ENCODE results near the gene ASAP3.

Gene ASAP3

GRCh38 chr1:23530747-23531561 is 47.0 kb upstream of the ASAP3 start, which contains the start of gene E2F2:
Gene E2F2 (minus strand): TSS chr1:23531233. CDS start chr1:23530793, 440 bp downstream.
- no peaks in the 10 kb centered on the region for H3K27me3 ChIP-seq (ENCODE audit: control insufficient read depth, low read length)
- no peaks in the 10 kb centered on the region for H3K9me2 ChIP-seq (replicated peaks; ENCODE audit: control insufficient read depth, low read length)
- peaks cover 50% of the 10 kb centered on the region for H3K36me3 ChIP-seq (ENCODE audit: control insufficient read depth, low read length)
- H3K79me2 ChIP-seq (ENCODE audit: control insufficient read depth, low read length), result peaks cover 62% of the 10 kb centered on the region
- peak within 1 kb of the TSS; percentile 99 for H3K27ac ChIP-seq (ENCODE audit: low read depth, low read length)
- H3K9me3 ChIP-seq (ENCODE audit: control insufficient read depth, insufficient read depth, low read length), result no peaks in the 10 kb centered on the region
- peak within 1 kb of the TSS; percentile 84 for H3K4me3 ChIP-seq (ENCODE audit: low read length)
- H3K4me1 ChIP-seq (ENCODE audit: control insufficient read depth, low read length), result peaks cover 74% of the 10 kb centered on the region
- peak within 1 kb of the TSS; percentile 95 for H3K4me2 ChIP-seq (ENCODE audit: low read length)
- peaks cover 53% of the 10 kb centered on the region for H3F3A ChIP-seq (ENCODE audit: control insufficient read depth, insufficient read depth)
- H4K20me1 ChIP-seq (ENCODE audit: control insufficient read depth, insufficient read depth, low read depth, low read length), result no peaks in the 10 kb centered on the region
- TF ChIP-seq, protein P1, sequence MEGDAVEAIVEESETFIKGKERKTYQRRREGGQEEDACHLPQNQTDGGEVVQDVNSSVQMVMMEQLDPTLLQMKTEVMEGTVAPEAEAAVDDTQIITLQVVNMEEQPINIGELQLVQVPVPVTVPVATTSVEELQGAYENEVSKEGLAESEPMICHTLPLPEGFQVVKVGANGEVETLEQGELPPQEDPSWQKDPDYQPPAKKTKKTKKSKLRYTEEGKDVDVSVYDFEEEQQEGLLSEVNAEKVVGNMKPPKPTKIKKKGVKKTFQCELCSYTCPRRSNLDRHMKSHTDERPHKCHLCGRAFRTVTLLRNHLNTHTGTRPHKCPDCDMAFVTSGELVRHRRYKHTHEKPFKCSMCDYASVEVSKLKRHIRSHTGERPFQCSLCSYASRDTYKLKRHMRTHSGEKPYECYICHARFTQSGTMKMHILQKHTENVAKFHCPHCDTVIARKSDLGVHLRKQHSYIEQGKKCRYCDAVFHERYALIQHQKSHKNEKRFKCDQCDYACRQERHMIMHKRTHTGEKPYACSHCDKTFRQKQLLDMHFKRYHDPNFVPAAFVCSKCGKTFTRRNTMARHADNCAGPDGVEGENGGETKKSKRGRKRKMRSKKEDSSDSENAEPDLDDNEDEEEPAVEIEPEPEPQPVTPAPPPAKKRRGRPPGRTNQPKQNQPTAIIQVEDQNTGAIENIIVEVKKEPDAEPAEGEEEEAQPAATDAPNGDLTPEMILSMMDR (IDR thresholded peaks at IDR 0.05; ENCODE audit: low read depth, low read length, poor library complexity, severe bottlenecking), result peak; percentile 37
- TF ChIP-seq EZH2phosphoT487 (IDR thresholded peaks at IDR 0.05; ENCODE audit: borderline replicate concordance, low read length), result no peak

DNA sequence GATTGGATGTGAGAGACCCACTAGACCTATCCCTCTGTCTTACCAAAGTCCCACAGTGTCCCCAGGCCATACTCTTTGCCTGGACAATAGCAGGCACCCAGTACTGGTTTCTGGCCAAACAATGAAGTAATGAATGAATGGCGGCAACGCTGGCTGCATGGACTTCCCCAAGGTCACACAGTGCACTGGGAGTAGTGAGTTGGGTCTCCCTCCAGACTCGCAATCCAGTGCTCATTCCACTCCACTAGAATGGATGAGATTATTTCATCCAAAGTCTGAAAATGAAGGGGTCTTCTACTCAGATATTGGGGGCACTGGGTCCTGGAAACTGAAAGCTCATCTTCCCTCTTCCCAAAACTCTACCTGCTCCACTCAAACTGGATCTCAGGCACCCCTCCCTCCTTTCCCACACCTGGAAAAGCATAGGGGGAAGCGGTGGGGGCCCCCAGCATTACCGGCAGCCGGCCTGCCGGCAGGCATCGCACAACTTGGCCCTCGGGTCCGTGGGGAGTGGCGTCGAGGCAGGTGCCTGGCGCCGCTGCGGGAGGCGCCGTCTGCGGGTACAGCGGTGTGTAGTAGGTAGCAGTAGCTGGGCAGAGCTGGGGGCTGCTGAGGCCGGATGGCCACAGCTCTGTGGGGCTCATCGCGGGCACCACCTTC is 46.2 kb upstream of the ASAP3 start:
- Histone ChIP-seq H3K36me3 (ENCODE audit: control insufficient read depth, low read length) (peaks cover 56% of the 10 kb centered on the region), H3K27me3 (ENCODE audit: control insufficient read depth, low read length) (no peaks in the 10 kb centered on the region), H3F3A (ENCODE audit: control insufficient read depth, insufficient read depth) (peaks cover 51% of the 10 kb centered on the region), H3K9me3 (ENCODE audit: control insufficient read depth, insufficient read depth, low read length) (no peaks in the 10 kb centered on the region), H3K27ac (ENCODE audit: low read depth, low read length) (peak overlapping the region; percentile 99), H3K4me3 (ENCODE audit: low read length) (peak overlapping the region; percentile 84), H3K9me2 (replicated peaks; ENCODE audit: control insufficient read depth, low read length) (no peaks in the 10 kb centered on the region), H3K4me1 (ENCODE audit: control insufficient read depth, low read length) (peaks cover 74% of the 10 kb centered on the region), H4K20me1 (ENCODE audit: control insufficient read depth, insufficient read depth, low read depth, low read length) (peaks cover 3% of the 10 kb centered on the region; the same call in 1 of the 2 replicates), H3K4me2 (ENCODE audit: low read length) (peak overlapping the region; percentile 95), H3K79me2 (ENCODE audit: control insufficient read depth, low read length) (peaks cover 70% of the 10 kb centered on the region)
- TF ChIP-seq, protein P1 (IDR thresholded peaks at IDR 0.05; ENCODE audit: low read depth, low read length, poor library complexity, severe bottlenecking), result no peak
- no peak for TF ChIP-seq EZH2phosphoT487 (IDR thresholded peaks at IDR 0.05; ENCODE audit: borderline replicate concordance, low read length)

GRCh38 chr1:23529146-23530086 is 45.4 kb upstream of the ASAP3 start:
- TF ChIP-seq, protein P1 (IDR thresholded peaks at IDR 0.05; ENCODE audit: low read depth, low read length, poor library complexity, severe bottlenecking), result no peak
- no peak for TF ChIP-seq EZH2phosphoT487 (IDR thresholded peaks at IDR 0.05; ENCODE audit: borderline replicate concordance, low read length)
- Histone ChIP-seq H3K36me3 (ENCODE audit: control insufficient read depth, low read length) (peaks cover 64% of the 10 kb centered on the region), H3K27ac (ENCODE audit: low read depth, low read length) (peak overlapping the region; percentile 99), H4K20me1 (ENCODE audit: control insufficient read depth, insufficient read depth, low read depth, low read length) (peaks cover 4% of the 10 kb centered on the region; the same call in 1 of the 2 replicates), H3K9me3 (ENCODE audit: control insufficient read depth, insufficient read depth, low read length) (no peaks in the 10 kb centered on the region), H3K9me2 (replicated peaks; ENCODE audit: control insufficient read depth, low read length) (no peaks in the 10 kb centered on the region), H3F3A (ENCODE audit: control insufficient read depth, insufficient read depth) (peaks cover 47% of the 10 kb centered on the region), H3K4me3 (ENCODE audit: low read length) (peak overlapping the region; percentile 84), H3K27me3 (ENCODE audit: control insufficient read depth, low read length) (no peaks in the 10 kb centered on the region), H3K4me2 (ENCODE audit: low read length) (peak overlapping the region; percentile 95), H3K4me1 (ENCODE audit: control insufficient read depth, low read length) (peaks cover 77% of the 10 kb centered on the region), H3K79me2 (ENCODE audit: control insufficient read depth, low read length) (peaks cover 78% of the 10 kb centered on the region)
